Vagina (tissue), 2 donors: Measurements from ENCODE around the gene SELENBP1. TPM values are rescaled to one million over a fixed set of nuclear protein-coding genes. Genes with fewer than 3 reads are reported as not detected.

Source experiments
- DNase-seq, 2 donors: peaks; one replicate each; pipeline ENCODE4 v3.0.0-alpha.2; 2017; ENCODE audit errors: extremely low spot score in 2 of 2
- H3K27ac ChIP-seq: fragments of 200-600 bp; sonication (generic); one replicate; pipeline ENCODE4 v1.5.1; 2019
- H3K27me3 ChIP-seq: fragments of 200-600 bp; sonication (generic); one replicate; pipeline ENCODE4 v1.5.1; 2019
- H3K36me3 ChIP-seq, 2 donors: fragments of 200-600 bp; sonication (generic); one replicate each; pipeline ENCODE4 v1.5.1; 2017 to 2019
- H3K4me1 ChIP-seq: fragments of 200-600 bp; sonication (generic); one replicate; pipeline ENCODE4 v1.5.1; 2019
- H3K4me3 ChIP-seq, 2 donors: fragments of 200-600 bp; sonication (generic); 1 replicate in 1 of 2; 2 replicates in 1 of 2; pipeline ENCODE4 v1.5.1; 2016 to 2019
- H3K9me3 ChIP-seq: fragments of 200-600 bp; sonication (generic); one replicate; pipeline ENCODE4 v1.5.1; 2019
- CTCF ChIP-seq, 3 experiments: fragments of 450-650 bp in 2 of 3; fragments of 200-600 bp in 1 of 3; sonication (generic) in 1 of 3; IDR thresholded peaks; one replicate each; pipeline ENCODE4 v1.5.1; 2017 to 2019; ENCODE audit warnings: antibody characterized with exemption in 3 of 3, mild to moderate bottlenecking in 2 of 3, moderate library complexity in 2 of 3
- POLR2A ChIP-seq, 2 donors: fragments of 450-650 bp; IDR thresholded peaks; one replicate each; pipeline ENCODE4 v1.6.1; 2017; ENCODE audit warnings: antibody characterized with exemption in 2 of 2, mild to moderate bottlenecking in 2 of 2, moderate library complexity in 2 of 2
- POLR2AphosphoS5 ChIP-seq, 2 donors: sonication (generic); formaldehyde crosslinking; IDR thresholded peaks; one replicate each; pipeline ENCODE4 v1.9.0; 2017; ENCODE audit warnings: antibody characterized with exemption in 2 of 2, mild to moderate bottlenecking in 2 of 2, low read depth in 1 of 2; ENCODE audit not compliant: insufficient read depth in 1 of 2
- intact Hi-C: fragments of 100-400 bp; cut with DNase I; formaldehyde crosslinking; loops from one replicate; pipeline ENCODE4 v1.15.1; 2023
- total RNA-seq: library from RNA; depleted of rRNA; stranded (reverse); fragments of >200 nt; gene quantifications from one replicate; pipeline ENCODE4 v1.2.3, GENCODE V29; 2016

The SELENBP1 gene
- 30.9 TPM for total RNA-seq

DNA sequence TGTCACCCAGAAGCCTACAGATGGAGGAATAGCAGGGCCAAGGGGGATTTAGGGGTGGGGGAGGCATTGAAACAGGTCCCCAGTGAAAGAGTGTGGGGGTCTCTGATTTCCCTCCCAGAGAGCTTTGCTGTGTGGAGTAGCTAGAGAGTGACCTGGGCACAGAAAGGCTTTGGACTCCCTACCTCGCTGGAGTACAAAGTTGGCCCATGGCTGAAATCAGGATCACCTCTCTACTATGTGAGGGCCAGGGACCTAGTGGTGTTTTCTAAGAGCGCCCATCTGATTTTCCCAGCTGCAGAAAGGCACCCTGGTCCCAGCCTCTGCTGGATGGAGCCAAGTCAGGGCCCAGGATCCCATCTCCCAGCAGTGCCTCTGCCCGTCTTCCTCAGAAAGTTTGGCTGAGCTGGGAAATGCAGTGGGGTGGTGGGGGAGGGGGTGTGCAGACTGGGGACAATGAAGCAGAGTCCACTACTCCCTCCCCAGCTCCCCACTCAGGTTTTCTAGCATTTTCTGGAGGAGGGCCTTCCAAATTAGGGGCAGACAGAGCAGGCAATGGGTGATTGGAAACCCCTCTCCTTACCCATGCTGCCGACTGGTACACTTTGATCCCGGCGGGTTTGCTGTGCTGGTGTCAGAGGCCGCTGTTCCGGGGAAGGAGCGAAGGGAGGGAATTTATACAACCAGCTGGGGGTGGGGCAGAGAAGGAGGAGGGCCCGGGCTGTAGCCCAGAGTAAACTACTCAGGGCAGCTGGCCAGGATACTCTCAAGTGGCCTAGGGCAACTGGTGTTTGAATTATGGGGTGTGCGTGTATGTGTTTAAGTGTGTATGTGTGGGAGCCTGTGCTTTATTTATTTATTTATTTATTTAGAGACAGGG is at the start of gene SELENBP1:
Gene SELENBP1 (minus strand): TSS at position 648 of the 877 bp plus-strand sequence. CDS start 64 bp downstream, at position 584.
- TF ChIP-seq POLR2AphosphoS5 (IDR thresholded peaks at IDR 0.05; ENCODE audit: insufficient read depth in 1 of 2, low read depth in 1 of 2) = peak; percentile 56 to 85
- no peak for TF ChIP-seq CTCF (IDR thresholded peaks at IDR 0.05)
- TF ChIP-seq POLR2A (IDR thresholded peaks at IDR 0.05) = peak in 1 of 2 donors; percentile 72
- H3K9me3 ChIP-seq = no peaks in the 10 kb centered on the region
- no peaks in the 10 kb centered on the region for H3K27me3 ChIP-seq
- intact Hi-C loops = no loop called here
- peak within 1 kb of the TSS; percentile 80 for H3K27ac ChIP-seq
- H3K4me1 ChIP-seq = peaks cover 56% of the 10 kb centered on the region
- DNase-seq = no peak
- H3K36me3 ChIP-seq = no peaks in the 10 kb centered on the region
- H3K4me3 ChIP-seq = peak within 1 kb of the TSS; percentile 43 to 48

DNA sequence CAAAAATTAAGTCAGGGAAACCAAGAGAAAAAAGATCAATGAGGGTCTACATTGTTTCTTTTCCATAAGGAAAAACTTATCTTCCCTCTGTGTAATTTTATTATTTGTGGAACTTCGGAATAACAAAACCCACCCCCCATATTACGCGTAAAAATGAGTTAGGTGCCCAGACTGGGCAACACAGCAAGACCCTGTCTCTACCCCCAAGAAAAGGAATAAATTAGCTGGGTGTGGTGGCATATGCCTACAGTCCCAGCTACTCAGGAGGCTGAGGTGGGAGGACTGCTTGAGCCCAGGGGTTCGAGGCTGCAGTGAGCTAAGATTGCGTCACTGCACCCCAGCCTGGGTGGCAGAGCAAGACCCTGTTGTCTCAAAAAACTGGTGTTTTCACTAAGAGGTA is 47.3 kb upstream of the SELENBP1 start:
- H3K4me1 ChIP-seq = no peaks in the 10 kb centered on the region
- H3K4me3 ChIP-seq = no peak overlapping the region
- DNase-seq = no peak
- no peak for TF ChIP-seq POLR2A (IDR thresholded peaks at IDR 0.05)
- no peak for TF ChIP-seq CTCF (IDR thresholded peaks at IDR 0.05)
- no peak for TF ChIP-seq POLR2AphosphoS5 (IDR thresholded peaks at IDR 0.05; ENCODE audit: insufficient read depth in 1 of 2, low read depth in 1 of 2)
- no peaks in the 10 kb centered on the region for H3K27me3 ChIP-seq
- intact Hi-C loops = no loop called here
- no peaks in the 10 kb centered on the region for H3K9me3 ChIP-seq
- H3K27ac ChIP-seq = no peak overlapping the region
- H3K36me3 ChIP-seq = peaks cover 3 to 79% of the 10 kb centered on the region in 2 donors

DNA sequence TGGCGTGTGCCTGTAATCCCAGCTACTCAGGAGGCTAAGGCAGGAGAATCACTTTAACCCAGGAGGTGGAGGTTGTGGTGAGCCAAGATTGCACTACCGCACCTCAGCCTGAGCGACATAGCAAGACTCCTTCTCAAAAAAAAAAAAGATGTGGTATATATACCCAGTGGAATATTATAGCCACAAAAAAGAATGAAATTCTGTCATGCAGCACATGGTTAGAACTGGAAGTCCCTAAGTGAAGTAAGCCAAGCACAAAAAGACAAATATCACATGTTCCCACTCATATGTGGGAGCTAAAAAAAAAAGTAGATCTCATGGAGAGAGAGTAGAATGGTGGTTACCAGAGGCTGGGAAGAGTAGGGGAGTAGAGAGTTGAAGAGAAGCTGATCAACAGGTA is 45.6 kb upstream of the SELENBP1 start:
- no peaks in the 10 kb centered on the region for H3K27me3 ChIP-seq
- peaks cover 3 to 71% of the 10 kb centered on the region in 2 donors for H3K36me3 ChIP-seq
- H3K9me3 ChIP-seq = no peaks in the 10 kb centered on the region
- no peak for DNase-seq
- no peak for TF ChIP-seq POLR2AphosphoS5 (IDR thresholded peaks at IDR 0.05; ENCODE audit: insufficient read depth in 1 of 2, low read depth in 1 of 2)
- no peak for TF ChIP-seq CTCF (IDR thresholded peaks at IDR 0.05)
- no peak for TF ChIP-seq POLR2A (IDR thresholded peaks at IDR 0.05)
- intact Hi-C loops = no loop called here
- H3K4me3 ChIP-seq = no peak overlapping the region
- H3K27ac ChIP-seq = no peak overlapping the region
- H3K4me1 ChIP-seq = no peaks in the 10 kb centered on the region

DNA sequence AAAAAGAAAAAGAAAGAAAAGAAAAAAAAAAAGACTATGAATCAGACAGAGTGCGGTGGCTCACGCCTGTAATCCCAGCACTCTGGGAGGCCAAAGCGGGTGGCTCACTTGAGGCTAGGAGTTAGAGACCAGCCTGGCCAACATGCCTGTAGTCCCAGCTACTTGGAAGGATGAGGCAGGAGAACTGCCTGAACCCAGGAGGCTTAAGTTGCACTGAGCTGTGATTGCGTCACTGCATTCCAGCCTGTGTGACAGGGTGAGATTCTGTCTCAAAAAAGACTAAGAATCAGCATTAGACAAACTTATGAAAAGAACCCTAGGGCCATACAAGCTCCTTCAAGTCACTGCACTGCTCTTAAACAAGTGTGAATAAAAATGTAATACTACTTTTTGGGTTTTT is 43.7 kb upstream of the SELENBP1 start:
- Histone ChIP-seq H3K9me3 (no peaks in the 10 kb centered on the region), H3K36me3 (peaks cover 3 to 63% of the 10 kb centered on the region in 2 donors), H3K27ac (no peak overlapping the region), H3K27me3 (no peaks in the 10 kb centered on the region), H3K4me3 (no peak overlapping the region), H3K4me1 (no peaks in the 10 kb centered on the region)
- TF ChIP-seq POLR2A (IDR thresholded peaks at IDR 0.05) = no peak
- no peak for TF ChIP-seq POLR2AphosphoS5 (IDR thresholded peaks at IDR 0.05; ENCODE audit: insufficient read depth in 1 of 2, low read depth in 1 of 2)
- TF ChIP-seq CTCF (IDR thresholded peaks at IDR 0.05) = no peak
- DNase-seq = no peak
- intact Hi-C loops = no loop called here

DNA sequence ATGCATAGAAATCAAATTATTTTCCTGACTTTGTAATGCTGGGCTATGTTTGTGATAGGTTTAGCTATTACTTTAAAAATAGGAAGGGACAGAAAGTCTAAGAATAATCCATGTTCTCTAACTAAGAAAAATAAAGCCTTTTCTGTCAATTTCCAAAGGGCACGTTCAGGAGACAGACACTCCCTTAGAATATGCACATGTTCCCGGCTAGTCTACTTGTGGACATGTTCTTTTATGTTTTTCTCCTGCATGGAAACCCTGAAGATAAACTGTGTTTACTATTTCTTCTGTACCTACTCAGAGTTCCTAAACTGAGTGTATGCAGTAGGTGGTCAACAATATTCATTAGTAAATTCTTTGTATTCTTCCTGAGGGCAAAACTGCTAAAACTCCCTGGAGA is 39.4 kb upstream of the SELENBP1 start:
- Histone ChIP-seq H3K27me3 (no peaks in the 10 kb centered on the region), H3K4me3 (no peak overlapping the region), H3K36me3 (peaks cover 0 to 76% of the 10 kb centered on the region in 2 donors), H3K27ac (no peak overlapping the region), H3K9me3 (no peaks in the 10 kb centered on the region), H3K4me1 (no peaks in the 10 kb centered on the region)
- DNase-seq = no peak
- TF ChIP-seq POLR2AphosphoS5 (IDR thresholded peaks at IDR 0.05; ENCODE audit: insufficient read depth in 1 of 2, low read depth in 1 of 2) (no peak), POLR2A (IDR thresholded peaks at IDR 0.05) (no peak), CTCF (IDR thresholded peaks at IDR 0.05) (no peak)
- intact Hi-C loops = no loop called here
